GM13976 (cell line): ENCODE results near the gene ZFHX2.

Source experiments
- DNase-seq: peaks from one replicate; pipeline ENCODE4 v3.0.0; 2012; ENCODE audit warnings: low spot score
- CTCF ChIP-seq: IDR thresholded peaks from 2 replicates; pipeline ENCODE4 v1.5.1; 2012; ENCODE audit warnings: borderline replicate concordance, mild to moderate bottlenecking; ENCODE audit not compliant: insufficient read depth; ENCODE audit errors: extremely low read depth, missing control alignments, control extremely low read depth
- in situ Hi-C: fragments of 300-500 bp; cut with MboI; formaldehyde crosslinking; loops from one replicate; pipeline ENCODE4 v1.12.0; 2022; ENCODE audit warnings: low sequenced_read_pairs, mixed read lengths, inconsistent platforms; ENCODE audit not compliant: unreplicated experiment

The ZFHX2 gene

GRCh38 chr14:23492618-23493272 lies 58.8 kb downstream of the ZFHX2 start:
- in situ Hi-C loops: no loop called here
- no peak for DNase-seq
- no peak for TF ChIP-seq CTCF

DNA sequence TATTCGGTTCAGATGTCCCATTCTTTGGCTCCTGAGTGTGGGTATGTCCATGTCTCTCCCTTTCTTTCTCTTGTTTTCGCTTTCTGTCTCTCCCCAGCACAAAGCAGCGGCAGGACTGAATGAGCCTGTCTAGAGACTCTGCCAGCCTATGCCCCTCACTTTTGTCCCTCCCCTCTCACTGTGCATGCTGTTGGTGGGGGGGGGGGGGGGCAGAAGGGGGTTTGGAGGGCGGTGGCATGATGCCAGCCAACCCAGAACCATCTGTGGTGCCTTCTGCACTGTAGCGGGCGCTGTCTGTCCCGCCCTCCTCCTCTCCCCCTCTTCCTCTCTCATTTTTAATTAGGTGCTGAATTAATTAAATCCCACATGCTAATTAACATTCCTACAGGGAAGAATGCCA lies 64.3 kb downstream of the ZFHX2 start:
- TF ChIP-seq CTCF: no peak
- no peak for DNase-seq
- in situ Hi-C loops: loop anchor here (10.0 kb wide), 1 partner anchor 58 kb away; no protein-coding TSS in a partner anchor

- DNase-seq: no peak
- in situ Hi-C loops: loop anchor here (10.0 kb wide), 1 partner anchor 59 kb away; no protein-coding TSS in a partner anchor
- no peak for TF ChIP-seq CTCF
Observed at GRCh38 chr14:23486036-23486435, 65.5 kb downstream of the ZFHX2 start.

DNA sequence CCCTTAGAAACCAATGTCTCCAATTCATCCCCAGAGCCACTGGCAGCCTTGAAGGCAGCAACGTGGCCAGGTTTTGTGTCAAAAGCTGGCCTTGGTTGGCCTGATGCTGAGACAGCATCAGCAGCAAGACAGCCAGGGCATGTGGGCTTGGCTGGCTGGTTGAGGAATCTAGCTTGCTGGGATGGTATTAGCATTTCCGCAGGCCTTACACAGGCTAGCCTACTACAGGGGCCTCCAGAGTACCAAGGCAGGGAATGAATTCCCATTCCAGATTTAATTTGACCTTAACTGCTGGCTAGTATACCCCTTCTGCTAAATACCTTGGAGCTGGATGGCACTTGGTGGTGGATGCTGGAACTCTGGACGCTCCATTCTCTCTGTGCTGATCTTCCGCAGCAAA lies 66.2 kb downstream of the ZFHX2 start:
- DNase-seq: no peak
- in situ Hi-C loops: loop anchor here (10.0 kb wide), 1 partner anchor 59 kb away; no protein-coding TSS in a partner anchor
- no peak for TF ChIP-seq CTCF

DNA sequence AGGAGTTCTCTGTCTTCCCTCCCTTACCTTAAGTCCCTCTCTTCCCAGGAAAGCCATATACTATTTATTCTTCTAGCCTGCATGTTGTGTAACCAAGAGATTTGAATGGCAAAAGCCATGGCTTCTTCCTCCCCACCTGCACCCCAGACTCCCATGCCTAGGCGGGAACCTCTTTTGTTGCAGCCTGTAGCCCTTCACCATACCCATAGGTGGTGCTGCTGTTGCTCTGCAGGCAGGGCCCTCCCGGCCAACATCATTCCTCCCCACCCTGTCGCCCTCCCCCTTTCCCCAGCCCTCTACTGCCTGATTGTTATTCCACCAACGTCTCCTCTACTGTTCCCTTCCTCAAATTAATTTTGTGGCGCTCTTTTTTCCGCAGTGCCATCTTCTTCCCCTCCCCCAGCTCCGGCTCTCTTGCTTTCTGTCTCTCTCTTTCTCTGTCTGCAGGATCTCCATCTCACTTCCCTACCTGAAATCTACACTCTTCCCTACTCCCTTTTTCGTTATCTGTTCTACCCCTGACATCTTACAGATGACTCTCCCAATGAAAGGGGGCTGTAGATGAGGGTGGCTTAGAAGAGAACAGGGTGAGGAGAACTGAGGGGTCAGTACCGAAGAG lies 68.2 kb downstream of the ZFHX2 start:
- TF ChIP-seq CTCF: peak; percentile 20
- in situ Hi-C loops: loop anchor here (10.0 kb wide), 1 partner anchor 61 kb away; no protein-coding TSS in a partner anchor
- peak; percentile 47 for DNase-seq

- DNase-seq: no peak
- in situ Hi-C loops: loop anchor here (10.0 kb wide), 1 partner anchor 62 kb away; no protein-coding TSS in a partner anchor
- no peak for TF ChIP-seq CTCF
Observed at GRCh38 chr14:23482823-23483148, 68.8 kb downstream of the ZFHX2 start.
